Umbilical cord (tissue), 2 donors: ENCODE measurements around the gene EDDM3A. TPM values are rescaled to one million over a fixed set of nuclear protein-coding genes. Genes with fewer than 3 reads are reported as not detected.
A peak's percentile ranks its signal among the peaks of the same experiment; 100 is the strongest.

ENCODE experiments used
- DNase-seq: peaks from one replicate; pipeline ENCODE4 v3.0.0-alpha.2; 2015; ENCODE audit warnings: low spot score
- total RNA-seq: library from RNA; depleted of rRNA; stranded (reverse); fragments of >200 nt; gene quantifications from one replicate; pipeline ENCODE4 v1.2.3, GENCODE V29; 2014; ENCODE audit warnings: low replicate concordance; ENCODE audit not compliant: insufficient read depth

EDDM3A gene
- total RNA-seq, 1 donor from 2014 or later, result not detected

DNA sequence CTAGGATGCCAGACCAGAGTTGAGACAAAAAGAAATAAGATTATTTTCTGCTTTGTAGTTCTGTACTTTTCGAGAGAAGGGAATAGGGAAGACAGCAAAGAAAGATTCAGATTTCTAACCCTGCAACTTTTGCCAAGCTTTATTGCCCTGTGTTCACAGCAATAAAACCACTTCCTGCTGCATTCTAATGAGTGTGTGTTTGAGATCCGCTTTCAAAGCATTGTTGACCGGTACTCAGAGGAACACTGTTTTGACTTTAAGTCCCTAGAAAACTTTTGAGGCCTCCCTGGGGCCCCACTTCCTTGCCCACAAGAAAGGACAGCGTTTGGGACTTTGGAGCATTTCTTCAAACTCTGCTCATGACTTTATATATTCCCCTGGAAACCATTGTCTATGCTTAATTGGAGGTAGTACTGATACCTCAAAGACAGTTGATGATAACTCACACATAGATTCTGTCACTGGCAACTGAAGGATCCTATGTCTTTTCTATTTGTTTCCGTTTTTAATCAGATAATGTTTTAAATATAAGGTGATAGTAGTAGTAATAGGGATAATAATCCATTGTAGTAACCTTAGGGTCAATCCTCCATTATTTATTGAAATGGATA, 36.7 kb downstream of the EDDM3A start:
- peak; percentile 31 for DNase-seq

DNA sequence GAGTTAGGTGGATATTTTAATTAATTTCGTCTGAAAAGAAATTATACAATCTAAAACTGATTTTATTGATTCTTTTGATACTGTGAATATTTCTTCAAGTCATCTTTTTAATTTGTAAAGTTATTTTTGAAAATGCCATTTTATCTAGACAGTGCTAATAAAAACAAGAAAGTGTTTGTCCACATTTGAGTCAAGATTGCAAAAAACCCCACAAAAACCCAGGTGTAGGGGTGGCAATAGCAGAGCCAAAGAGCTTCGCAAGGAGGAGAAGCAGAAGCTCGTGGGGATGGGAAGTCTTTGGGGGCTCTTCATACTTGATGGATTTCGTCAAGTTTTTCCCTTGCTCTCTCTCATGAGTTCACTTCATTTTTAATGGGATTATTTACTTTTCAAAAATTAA, 41.3 kb downstream of the EDDM3A start:
- DNase-seq, result no peak

DNA sequence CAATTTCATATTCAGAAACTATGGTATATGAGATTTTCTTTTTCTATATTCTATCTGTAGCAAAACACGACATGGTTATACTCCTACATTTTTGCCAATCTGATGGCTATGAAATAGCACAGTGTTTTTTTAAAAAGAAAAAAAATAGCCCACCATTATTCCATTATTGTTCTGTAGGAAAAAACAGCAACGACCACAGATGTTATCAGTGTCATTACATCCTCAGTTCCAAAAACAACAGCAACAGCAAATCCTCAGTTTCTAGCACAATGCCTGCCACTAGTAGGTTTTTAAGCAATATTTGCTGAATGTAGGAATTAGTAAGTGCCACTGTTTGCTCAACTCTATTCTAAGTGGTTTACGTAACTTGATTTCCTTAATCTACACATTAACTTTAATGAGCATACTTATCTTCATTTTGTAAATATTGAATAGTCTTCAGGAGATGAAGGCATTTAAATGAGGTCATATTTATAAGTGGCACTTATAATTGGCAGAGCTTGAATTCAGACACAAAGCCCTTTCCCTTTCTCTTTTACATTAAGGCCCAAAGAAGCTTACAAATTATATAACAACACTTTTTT, 43.6 kb downstream of the EDDM3A start:
- no peak for DNase-seq

DNA sequence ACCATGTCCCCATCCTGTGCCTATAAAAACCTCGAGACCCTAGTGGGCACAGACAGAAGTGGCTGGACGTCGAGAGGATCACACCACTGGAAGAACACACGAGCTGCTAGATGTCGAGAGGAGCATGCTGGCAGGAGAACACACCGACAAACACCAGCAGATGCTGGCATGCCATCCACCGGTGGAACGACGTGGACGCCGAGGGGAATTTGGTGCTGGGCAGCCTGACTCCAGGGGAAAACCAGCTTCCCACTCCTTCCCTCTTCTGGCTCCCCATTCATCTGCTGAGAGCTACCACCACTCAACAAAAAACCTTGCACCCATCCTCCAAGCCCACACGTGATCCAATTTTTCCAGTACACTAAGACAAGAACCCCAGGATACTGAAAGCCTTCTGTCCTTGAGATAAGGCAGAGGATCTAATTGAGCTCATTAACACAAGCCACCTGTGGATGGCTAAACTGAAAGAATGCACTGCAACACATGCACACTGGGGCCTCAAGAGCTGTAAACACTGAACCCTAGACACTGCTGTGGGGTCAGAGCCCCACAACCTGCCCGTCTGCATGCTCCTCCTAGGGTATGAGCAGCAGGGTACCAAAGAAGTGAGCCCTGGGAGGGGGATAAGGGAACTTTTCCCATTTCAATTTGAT, 44.9 kb downstream of the EDDM3A start:
- DNase-seq, result no peak

DNA sequence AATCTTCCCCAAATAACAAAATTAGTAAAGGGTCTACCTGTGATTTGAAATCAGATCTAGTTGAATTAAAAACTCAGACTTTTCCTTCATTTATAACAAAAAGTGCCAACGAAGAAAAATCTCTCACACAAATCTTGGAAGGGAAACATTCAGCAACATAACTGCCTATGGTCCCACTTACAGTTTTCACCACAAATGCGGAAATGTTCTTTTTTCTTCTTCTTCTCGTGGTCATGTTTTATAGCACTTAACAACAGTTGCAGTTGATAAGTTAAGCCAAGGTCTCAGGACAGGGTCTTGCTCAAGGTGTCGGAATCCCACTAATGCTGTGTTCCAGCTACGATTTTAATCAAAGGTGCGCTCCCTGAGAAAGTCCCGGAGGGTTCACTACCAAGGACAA, 45.5 kb downstream of the EDDM3A start:
- no peak for DNase-seq

DNA sequence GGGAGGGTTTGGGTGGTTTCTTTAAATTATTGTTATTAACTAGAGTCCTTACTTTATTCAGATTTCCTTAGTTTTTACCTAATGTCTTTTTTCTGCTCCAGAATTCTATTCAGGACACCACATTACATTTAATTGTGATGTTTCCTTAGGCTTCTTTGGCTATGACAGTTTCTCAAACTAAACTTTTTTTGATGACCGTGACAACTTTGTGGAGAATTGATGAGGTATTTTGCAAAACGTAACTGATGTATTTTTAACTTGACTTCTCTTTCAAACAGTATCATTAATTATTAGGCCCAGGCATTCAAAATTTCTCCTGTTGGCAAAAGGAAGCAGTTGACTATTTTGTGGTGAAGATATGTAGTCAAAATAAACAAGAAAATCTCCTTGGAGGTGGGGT, 45.9 kb downstream of the EDDM3A start:
- no peak for DNase-seq

DNA sequence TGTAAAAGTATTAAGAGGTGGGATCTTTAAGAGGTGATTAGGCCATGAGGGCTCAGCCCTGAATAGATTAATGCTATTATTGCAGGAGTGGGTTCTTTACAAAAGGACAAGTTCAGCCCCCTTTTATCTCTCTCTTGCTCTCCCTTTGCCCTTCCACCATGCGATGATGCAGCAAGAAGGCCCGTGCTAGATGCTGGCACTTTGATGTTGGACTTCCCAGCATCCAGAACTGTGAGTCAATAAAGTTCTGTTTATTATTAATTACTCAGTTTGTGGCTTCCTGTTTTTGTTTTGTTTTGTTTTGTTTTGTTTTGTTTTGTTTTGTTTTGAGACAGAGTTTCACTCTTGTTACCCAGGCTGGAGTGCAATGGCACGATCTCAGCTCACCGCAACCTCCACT, 46.9 kb downstream of the EDDM3A start:
- no peak for DNase-seq

DNA sequence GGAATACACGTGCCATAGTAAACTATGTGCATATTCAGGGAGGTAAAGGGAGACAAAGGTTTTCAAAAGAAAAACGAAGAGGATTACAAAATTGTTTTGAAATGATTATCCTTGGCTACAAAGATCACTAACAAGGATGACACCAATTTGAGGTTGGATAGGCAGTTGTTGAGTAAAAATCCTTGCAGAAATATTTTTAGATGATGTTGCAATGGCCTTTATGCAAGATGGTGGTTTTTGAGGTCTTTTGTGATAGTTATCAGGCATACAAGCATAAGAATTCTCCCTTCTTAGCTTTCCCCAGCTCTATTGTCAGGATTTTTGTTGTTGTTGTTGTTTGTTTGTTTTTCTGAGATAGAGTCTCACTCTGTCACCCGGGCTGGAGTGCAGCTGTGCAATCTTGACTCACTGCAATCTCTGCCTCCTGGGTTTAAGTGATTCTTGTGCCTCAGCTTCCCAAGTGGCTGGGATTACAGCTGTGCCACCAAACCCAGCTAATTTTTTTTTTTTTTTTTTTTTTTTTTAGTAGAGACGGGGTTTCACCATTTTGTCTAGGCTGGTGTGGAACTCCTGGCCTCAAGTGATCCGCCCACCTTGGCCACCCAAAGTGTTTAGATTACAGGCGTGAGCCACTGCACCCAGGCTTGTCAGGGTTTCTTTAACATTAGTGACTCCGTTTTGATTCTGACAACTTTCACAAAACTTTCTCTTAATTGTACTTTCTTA, 49.1 kb downstream of the EDDM3A start:
- DNase-seq, result no peak

DNA sequence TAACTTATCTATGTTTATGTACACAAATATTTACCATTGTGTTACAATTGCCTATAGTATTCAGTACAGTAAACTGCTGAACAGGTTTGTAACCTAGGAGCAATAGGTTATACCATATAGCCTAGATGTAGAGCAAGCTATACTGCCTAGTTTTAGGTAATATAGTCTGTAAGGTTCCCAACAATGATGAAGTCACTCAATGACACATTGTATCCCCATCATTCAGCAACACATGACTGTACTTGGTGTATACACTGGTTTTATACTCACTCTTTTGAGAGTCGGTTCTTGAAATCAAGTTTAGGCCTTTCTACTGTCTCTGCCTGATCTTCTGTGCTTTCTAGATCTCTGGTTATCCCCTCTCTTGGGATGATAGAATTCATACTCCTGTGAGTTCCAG, 51.5 kb downstream of the EDDM3A start:
- no peak for DNase-seq

Other genes with a start within 250 kb of the EDDM3A start
- 4.8 TPM for gene RNASE10, start 240.3 kb upstream of the EDDM3A start, total RNA-seq
- gene RNASE9, start 184.8 kb upstream of the EDDM3A start, total RNA-seq, result 9.6 TPM
- gene RNASE11, start 157.9 kb upstream of the EDDM3A start, total RNA-seq, result 1.2 TPM
- 5.8 TPM for gene RNASE12, start 154.5 kb upstream of the EDDM3A start, total RNA-seq
- 1.4 TPM for gene OR6S1, start 104.2 kb upstream of the EDDM3A start, total RNA-seq
- 96.5 TPM for gene RNASE4, start 61.3 kb upstream of the EDDM3A start, total RNA-seq
- gene ANG, start 57.1 kb upstream of the EDDM3A start, total RNA-seq, result 11.8 TPM
- gene EDDM3B, start 22.5 kb downstream of the EDDM3A start, total RNA-seq, result 1.9 TPM
- gene RNASE6, start 35.4 kb downstream of the EDDM3A start, total RNA-seq, result 18.3 TPM
- gene RNASE1, start 57.0 kb downstream of the EDDM3A start, total RNA-seq, result 227 TPM
- gene RNASE3, start 145.5 kb downstream of the EDDM3A start, total RNA-seq, result 0.96 TPM
- gene RNASE2, start 209.6 kb downstream of the EDDM3A start, total RNA-seq, result 1.4 TPM
- gene METTL17, start 244.1 kb downstream of the EDDM3A start, total RNA-seq, result 39.7 TPM